Esophagus squamous epithelium (tissue), 4 donors: ENCODE data around the gene HS2ST1.

Experiments
- CTCF ChIP-seq, 6 experiments: fragments of 450-650 bp in 4 of 6; fragments of 200-600 bp in 2 of 6; sonication (generic) in 2 of 6; IDR thresholded peaks; one replicate each; pipeline ENCODE4 v1.5.1; 2016 to 2019; ENCODE audit warnings: antibody characterized with exemption in 6 of 6, mild to moderate bottlenecking in 4 of 6, moderate library complexity in 4 of 6
- POLR2A ChIP-seq, 4 donors: fragments of 450-650 bp; IDR thresholded peaks; one replicate each; pipeline ENCODE4 v1.6.1; 2017; ENCODE audit warnings: antibody characterized with exemption in 4 of 4, mild to moderate bottlenecking in 4 of 4, moderate library complexity in 3 of 4

GRCh38 chr1:87111659-87112371 is 197.4 kb downstream of the HS2ST1 start:
- no peak for TF ChIP-seq CTCF (IDR thresholded peaks at IDR 0.05)
- no peak for TF ChIP-seq POLR2A (IDR thresholded peaks at IDR 0.05)
